SU-DHL-6 (cell line): ENCODE measurements around the gene PDE4D.

ENCODE experiments used
- H2AFZ ChIP-seq: fragments of 200-600 bp; sonication (generic); 2 replicates; pipeline ENCODE4 v1.6.1; 2014; ENCODE audit warnings: low read depth, mild to moderate bottlenecking, moderate library complexity, mixed read lengths, antibody characterized with exemption, low read length; ENCODE audit not compliant: severe bottlenecking
- H3F3A ChIP-seq: fragments of 200-600 bp; shearing (Covaris generic); 2 replicates; pipeline ENCODE4 v1.6.0; 2016; ENCODE audit warnings: antibody characterized with exemption, mild to moderate bottlenecking; ENCODE audit not compliant: insufficient read depth
- H3K27ac ChIP-seq: fragments of 200-600 bp; sonication (generic); 2 replicates; pipeline ENCODE4 v1.5.1; 2016; ENCODE audit warnings: low read depth, mild to moderate bottlenecking, low read length, moderate library complexity, mixed read lengths
- H3K27me3 ChIP-seq: fragments of 200-600 bp; sonication (generic), shearing (Covaris generic); 2 replicates; pipeline ENCODE4 v1.6.0; 2014; ENCODE audit warnings: mild to moderate bottlenecking, low read length
- H3K36me3 ChIP-seq: fragments of 200-600 bp; sonication (generic); 2 replicates; pipeline ENCODE4 v1.6.1; 2014; ENCODE audit warnings: mild to moderate bottlenecking, low read length, mixed read lengths
- H3K4me2 ChIP-seq: fragments of 300-600, 200-600 bp; shearing (Covaris generic), sonication (generic); 2 replicates; pipeline ENCODE4 v1.6.0; 2014; ENCODE audit warnings: low read length, low read depth, mild to moderate bottlenecking; ENCODE audit not compliant: poor library complexity, severe bottlenecking
- H3K4me3 ChIP-seq: fragments of 200-600 bp; sonication (generic); 2 replicates; pipeline ENCODE4 v1.5.1; 2014; ENCODE audit warnings: antibody characterized with exemption, low read length, mild to moderate bottlenecking, mixed read lengths; ENCODE audit not compliant: insufficient read depth, poor library complexity, severe bottlenecking
- H3K79me2 ChIP-seq: fragments of 200-600 bp; sonication (generic); 2 replicates; pipeline ENCODE4 v1.6.1; 2014; ENCODE audit warnings: mild to moderate bottlenecking, low read length, moderate library complexity; ENCODE audit not compliant: insufficient read depth
- H3K9ac ChIP-seq: fragments of 200-600 bp; sonication (generic); 2 replicates; pipeline ENCODE4 v1.7.0; 2014; ENCODE audit warnings: mild to moderate bottlenecking, low read length
- H3K9me2 ChIP-seq: fragments of 200-600 bp; sonication (generic); replicated peaks from 2 replicates; pipeline ENCODE4 v1.6.1; 2014; ENCODE audit warnings: low read length; ENCODE audit not compliant: insufficient read depth
- H3K9me3 ChIP-seq: fragments of 200-600 bp; sonication (generic); 2 replicates; pipeline ENCODE4 v1.6.1; 2014; ENCODE audit warnings: low read length, mixed read lengths; ENCODE audit not compliant: insufficient read depth
- H4K20me1 ChIP-seq: fragments of 200-600 bp; sonication (generic); 2 replicates; pipeline ENCODE4 v1.6.1; 2014; ENCODE audit warnings: low read depth, mild to moderate bottlenecking, antibody characterized with exemption, low read length, moderate library complexity, mixed read lengths
- EZH2phosphoT487 ChIP-seq: fragments of 200-600 bp; sonication (generic), shearing (Covaris generic); conservative IDR thresholded peaks from 2 replicates; pipeline ENCODE4 v1.6.1; 2018; ENCODE audit warnings: mild to moderate bottlenecking, antibody characterized with exemption, low read length, moderate library complexity, mixed read lengths
- TF ChIP-seq, protein P1 (sequence below): fragments of 200-600 bp; sonication (generic); IDR thresholded peaks from one replicate; pipeline ENCODE4 v1.5.1; 2017; ENCODE audit warnings: antibody characterized with exemption, mild to moderate bottlenecking, low read length, moderate library complexity; ENCODE audit not compliant: insufficient read depth, poor library complexity, severe bottlenecking

PDE4D gene

DNA sequence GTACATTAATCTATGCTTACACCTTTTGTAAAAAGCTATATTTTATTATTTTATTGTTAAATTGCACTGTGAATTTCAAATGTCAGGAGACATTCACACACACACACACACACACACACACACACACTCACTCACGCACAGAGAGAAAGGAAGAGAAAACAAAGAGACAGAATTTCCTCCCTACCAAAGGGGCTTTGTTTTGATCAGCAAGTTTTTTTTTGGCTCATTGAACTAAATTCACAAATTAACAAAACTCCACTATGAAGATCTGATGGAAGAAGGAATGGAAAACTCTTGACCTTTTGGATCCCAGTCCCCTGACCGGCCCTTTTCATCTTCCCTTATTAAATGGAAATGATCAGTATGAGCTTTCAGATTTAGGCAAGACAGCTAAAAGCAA, 161.2 kb downstream of the PDE4D start:
- Histone ChIP-seq H3K36me3 (no peaks in the 10 kb centered on the region), H3K79me2 (no peaks in the 10 kb centered on the region), H3K4me2 (no peak overlapping the region)

DNA sequence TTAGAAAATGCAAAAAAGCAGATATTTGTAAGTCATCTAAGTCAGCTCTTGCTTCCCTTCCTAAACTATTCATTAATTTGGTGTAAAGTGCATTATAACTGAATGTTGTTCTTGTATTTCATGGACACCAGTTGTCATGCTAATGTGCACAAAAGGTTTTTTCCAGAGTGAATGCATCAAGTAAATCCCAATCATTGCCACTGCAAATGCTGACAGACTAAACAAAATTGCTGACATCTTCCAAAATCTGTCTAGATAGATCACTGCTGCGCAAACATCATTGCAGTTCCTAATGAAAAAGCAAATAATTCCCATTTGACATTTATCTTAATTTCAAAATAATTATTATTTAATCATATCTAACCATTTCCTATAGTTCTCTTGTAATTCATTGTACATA, 161.7 kb downstream of the PDE4D start:
- H3K36me3 ChIP-seq: no peaks in the 10 kb centered on the region
- no peak overlapping the region for H3K27ac ChIP-seq
- H2AFZ ChIP-seq: no peak overlapping the region
- H4K20me1 ChIP-seq: no peaks in the 10 kb centered on the region
- no peak overlapping the region for H3K4me3 ChIP-seq
- H3K9ac ChIP-seq: no peak overlapping the region
- H3K9me3 ChIP-seq: no peaks in the 10 kb centered on the region
- TF ChIP-seq EZH2phosphoT487: no peak
- TF ChIP-seq, protein P1, sequence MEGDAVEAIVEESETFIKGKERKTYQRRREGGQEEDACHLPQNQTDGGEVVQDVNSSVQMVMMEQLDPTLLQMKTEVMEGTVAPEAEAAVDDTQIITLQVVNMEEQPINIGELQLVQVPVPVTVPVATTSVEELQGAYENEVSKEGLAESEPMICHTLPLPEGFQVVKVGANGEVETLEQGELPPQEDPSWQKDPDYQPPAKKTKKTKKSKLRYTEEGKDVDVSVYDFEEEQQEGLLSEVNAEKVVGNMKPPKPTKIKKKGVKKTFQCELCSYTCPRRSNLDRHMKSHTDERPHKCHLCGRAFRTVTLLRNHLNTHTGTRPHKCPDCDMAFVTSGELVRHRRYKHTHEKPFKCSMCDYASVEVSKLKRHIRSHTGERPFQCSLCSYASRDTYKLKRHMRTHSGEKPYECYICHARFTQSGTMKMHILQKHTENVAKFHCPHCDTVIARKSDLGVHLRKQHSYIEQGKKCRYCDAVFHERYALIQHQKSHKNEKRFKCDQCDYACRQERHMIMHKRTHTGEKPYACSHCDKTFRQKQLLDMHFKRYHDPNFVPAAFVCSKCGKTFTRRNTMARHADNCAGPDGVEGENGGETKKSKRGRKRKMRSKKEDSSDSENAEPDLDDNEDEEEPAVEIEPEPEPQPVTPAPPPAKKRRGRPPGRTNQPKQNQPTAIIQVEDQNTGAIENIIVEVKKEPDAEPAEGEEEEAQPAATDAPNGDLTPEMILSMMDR: no peak
- H3K9me2 ChIP-seq: no peaks in the 10 kb centered on the region
- no peak overlapping the region for H3K4me2 ChIP-seq
- no peaks in the 10 kb centered on the region for H3F3A ChIP-seq
- no peaks in the 10 kb centered on the region for H3K27me3 ChIP-seq
- H3K79me2 ChIP-seq: no peaks in the 10 kb centered on the region

More for the DNA sequence above, 161.2 kb downstream of the PDE4D start:
- TF ChIP-seq, protein P1: no peak
- no peak for TF ChIP-seq EZH2phosphoT487
- Histone ChIP-seq H2AFZ (no peak overlapping the region), H3K27me3 (no peaks in the 10 kb centered on the region), H3K9me3 (no peaks in the 10 kb centered on the region), H3F3A (no peaks in the 10 kb centered on the region), H3K9me2 (no peaks in the 10 kb centered on the region), H3K27ac (no peak overlapping the region), H3K4me3 (no peak overlapping the region), H4K20me1 (no peaks in the 10 kb centered on the region), H3K9ac (no peak overlapping the region)

DNA sequence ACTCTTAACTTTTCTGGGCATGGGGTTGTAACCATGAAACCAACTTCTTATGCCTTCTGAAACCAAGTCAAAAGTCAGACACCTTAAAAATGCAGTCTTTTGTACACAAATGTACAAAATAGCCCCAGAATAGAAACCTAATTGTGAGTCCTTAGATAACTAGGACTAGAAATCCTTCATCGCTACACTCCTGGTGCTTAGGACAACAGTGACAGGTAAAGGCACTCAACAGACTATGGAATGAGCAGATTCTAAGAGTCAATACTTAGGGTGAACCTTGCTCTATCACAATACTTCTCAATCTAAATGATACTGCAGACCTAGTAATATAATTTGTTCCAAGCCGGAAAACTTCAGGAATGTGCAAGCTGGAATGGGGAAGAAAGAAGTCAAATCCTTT, 163.7 kb downstream of the PDE4D start:
- Histone ChIP-seq H3K4me3 (no peak overlapping the region), H2AFZ (no peak overlapping the region), H3K27me3 (no peaks in the 10 kb centered on the region), H3K9me2 (no peaks in the 10 kb centered on the region), H3K4me2 (no peak overlapping the region), H3K79me2 (no peaks in the 10 kb centered on the region), H3K9ac (no peak overlapping the region), H4K20me1 (no peaks in the 10 kb centered on the region), H3F3A (no peaks in the 10 kb centered on the region), H3K27ac (no peak overlapping the region), H3K36me3 (no peaks in the 10 kb centered on the region), H3K9me3 (no peaks in the 10 kb centered on the region)
- no peak for TF ChIP-seq EZH2phosphoT487
- TF ChIP-seq, protein P1: no peak
